Kidney epithelial cell (primary cell): ENCODE measurements around the gene CCDC157. TPM values are rescaled to one million over a fixed set of nuclear protein-coding genes. Genes with fewer than 3 reads are reported as not detected.

ENCODE experiments used
- DNase-seq: peaks from one replicate; pipeline ENCODE4 v3.0.0-alpha.2; 2010; ENCODE audit warnings: low read depth
- H3K27me3 ChIP-seq: 2 replicates; pipeline ENCODE4 v1.6.0; 2011; ENCODE audit warnings: low read length; ENCODE audit not compliant: control insufficient read depth, insufficient read depth
- H3K36me3 ChIP-seq: 2 replicates; pipeline ENCODE4 v1.5.1; 2011; ENCODE audit warnings: low read length; ENCODE audit not compliant: control insufficient read depth, insufficient read depth
- H3K4me3 ChIP-seq: 2 replicates; pipeline ENCODE4 v1.5.1; 2011; ENCODE audit warnings: low read depth, mild to moderate bottlenecking, control low read depth, low read length
- CTCF ChIP-seq: IDR thresholded peaks from 2 replicates; pipeline ENCODE4 v1.5.1; 2011; ENCODE audit warnings: mild to moderate bottlenecking, moderate library complexity, low read length, control low read depth, inconsistent platforms; ENCODE audit not compliant: insufficient read depth, poor library complexity, severe bottlenecking
- total RNA-seq: library from RNA; depleted of rRNA; stranded (reverse); fragments of >200 nt; gene quantifications from 2 replicates; pipeline ENCODE4 v1.2.3, GENCODE V29; 2015

CCDC157 gene
- total RNA-seq, 1 donor from 2014 or later = 14.6 TPM

GRCh38 chr22:30372915-30373314 lies 16.1 kb downstream of the CCDC157 start:
- no peaks in the 10 kb centered on the region for H3K27me3 ChIP-seq
- TF ChIP-seq CTCF = no peak
- no peak for DNase-seq
- H3K36me3 ChIP-seq = no peaks in the 10 kb centered on the region
- no peak overlapping the region for H3K4me3 ChIP-seq

- DNase-seq = no peak
- no peaks in the 10 kb centered on the region for H3K27me3 ChIP-seq
- H3K36me3 ChIP-seq = no peaks in the 10 kb centered on the region
- no peak for TF ChIP-seq CTCF
- H3K4me3 ChIP-seq = no peak overlapping the region
Observed at GRCh38 chr22:30373331-30374325, 16.8 kb downstream of the CCDC157 start.

- H3K36me3 ChIP-seq = no peaks in the 10 kb centered on the region
- no peak for DNase-seq
- no peak overlapping the region for H3K4me3 ChIP-seq
- H3K27me3 ChIP-seq = no peaks in the 10 kb centered on the region
- TF ChIP-seq CTCF = no peak
Observed at GRCh38 chr22:30375312-30375849, 18.6 kb downstream of the CCDC157 start.

- H3K36me3 ChIP-seq = no peaks in the 10 kb centered on the region
- H3K4me3 ChIP-seq = no peak overlapping the region
- no peaks in the 10 kb centered on the region for H3K27me3 ChIP-seq
- DNase-seq = no peak
- TF ChIP-seq CTCF = no peak
Observed at GRCh38 chr22:30380011-30380410, 23.2 kb downstream of the CCDC157 start.

- TF ChIP-seq CTCF = no peak
- DNase-seq = no peak
- Histone ChIP-seq H3K36me3 (no peaks in the 10 kb centered on the region), H3K4me3 (no peak overlapping the region), H3K27me3 (no peaks in the 10 kb centered on the region)
Observed at GRCh38 chr22:30381264-30381663, 24.5 kb downstream of the CCDC157 start.
